Keratinocyte (primary cell): ENCODE data around the gene TRIP6.

ENCODE experiments used
- CTCF ChIP-seq, 3 experiments: IDR thresholded peaks in 1 of 3; conservative IDR thresholded peaks in 1 of 3; optimal IDR thresholded peaks in 1 of 3; 2 replicates in 2 of 3; 3 replicates in 1 of 3; pipeline versions ENCODE3 to v1.5.1; 2011; ENCODE audit warnings: low read length in 3 of 3, mild to moderate bottlenecking in 3 of 3, moderate library complexity in 2 of 3, control low read depth in 1 of 3, inconsistent platforms in 1 of 3; ENCODE audit not compliant: insufficient read depth in 2 of 3; ENCODE audit errors: extremely low read depth in 1 of 3
- EZH2 ChIP-seq: IDR thresholded peaks from one replicate; pipeline ENCODE4 v1.6.1; 2012; ENCODE audit warnings: inconsistent platforms, mild to moderate bottlenecking, low read length, moderate library complexity

- TF ChIP-seq EZH2 (no peak), CTCF (optimal IDR thresholded peaks at IDR 0.05 in 1 of 3, IDR thresholded peaks at IDR 0.05 in 1 of 3, conservative IDR thresholded peaks at IDR 0.05 in 1 of 3; ENCODE audit: extremely low read depth in 1 of 3, insufficient read depth in 2 of 3, low read length in 3 of 3) (no peak)
Measured at GRCh38 chr7:100874300-100874576, 7.1 kb downstream of the TRIP6 start.
